GM12878 (cell line): ENCODE results near the gene PLK1. TPM values are rescaled to one million over a fixed set of nuclear protein-coding genes. Genes with fewer than 3 reads are reported as not detected.
A peak's percentile ranks its signal among the peaks of the same experiment; 100 is the strongest.

Source experiments
- BHLHE40 ChIP-seq, 2 experiments: fragments of 450-650 bp in 1 of 2; IDR thresholded peaks; 2 replicates each; pipeline ENCODE4 v1.6.1; 2011 to 2017; ENCODE audit warnings: low read depth in 2 of 2, borderline replicate concordance in 1 of 2, improper control_type of control experiment in 1 of 2, low read length in 1 of 2, mild to moderate bottlenecking in 1 of 2
- CBX5 ChIP-seq: sonication (generic); IDR thresholded peaks from 2 replicates; pipeline ENCODE4 v1.6.1; 2016; ENCODE audit warnings: low read depth, moderate library complexity, mild to moderate bottlenecking, inconsistent platforms
- CHD1 ChIP-seq: IDR thresholded peaks from 2 replicates; pipeline ENCODE4 v1.6.1; 2012; ENCODE audit warnings: low read depth, low read length, improper control_type of control experiment
- CHD2 ChIP-seq: IDR thresholded peaks from 2 replicates; pipeline ENCODE4 v1.6.1; 2011; ENCODE audit warnings: low read depth, low read length, improper control_type of control experiment, borderline replicate concordance
- E4F1 ChIP-seq: fragments of 450-650 bp; IDR thresholded peaks from 2 replicates; pipeline ENCODE4 v1.6.1; 2018; ENCODE audit warnings: borderline replicate concordance, mild to moderate bottlenecking; ENCODE audit not compliant: partially characterized antibody
- MTA2 ChIP-seq: fragments of 450-650 bp; IDR thresholded peaks from 2 replicates; pipeline ENCODE4 v1.6.1; 2016; ENCODE audit warnings: low read depth, mild to moderate bottlenecking, moderate library complexity
- MYB ChIP-seq: fragments of 150-350 bp; IDR thresholded peaks from 2 replicates; pipeline ENCODE4 v1.6.1; 2014; ENCODE audit warnings: mild to moderate bottlenecking, low read depth, low read length, borderline replicate concordance
- MYC ChIP-seq: IDR thresholded peaks from 2 replicates; pipeline ENCODE4 v1.6.1; 2011; ENCODE audit warnings: mild to moderate bottlenecking, low read length, moderate library complexity, inconsistent platforms; ENCODE audit not compliant: insufficient read depth, insufficient replicate concordance, insufficient read length, severe bottlenecking
- PAX5 ChIP-seq: IDR thresholded peaks from 2 replicates; pipeline ENCODE4 v1.6.1; 2011; ENCODE audit warnings: low read depth, low read length, borderline replicate concordance
- RAD21 ChIP-seq: IDR thresholded peaks from 2 replicates; pipeline ENCODE4 v1.6.1; 2011; ENCODE audit warnings: mild to moderate bottlenecking, low read depth, low read length, moderate library complexity; ENCODE audit not compliant: insufficient read depth
- RB1 ChIP-seq: fragments of 450-650 bp; formaldehyde crosslinking; IDR thresholded peaks from 2 replicates; pipeline ENCODE4 v1.6.1; 2017; ENCODE audit warnings: mild to moderate bottlenecking, borderline replicate concordance
- SKIL ChIP-seq: fragments of 450-650 bp; IDR thresholded peaks from 2 replicates; pipeline ENCODE4 v1.6.1; 2017; ENCODE audit warnings: mild to moderate bottlenecking, low read depth, inconsistent platforms; ENCODE audit not compliant: poor library complexity, severe bottlenecking
- TAF1 ChIP-seq: IDR thresholded peaks from 2 replicates; pipeline ENCODE4 v1.6.1; 2011; ENCODE audit warnings: mild to moderate bottlenecking, low read depth, low read length, borderline replicate concordance
- WRNIP1 ChIP-seq: IDR thresholded peaks from 2 replicates; pipeline ENCODE4 v1.6.1; 2011; ENCODE audit warnings: low read depth, low read length, improper control_type of control experiment, borderline replicate concordance
- ZNF207 ChIP-seq: fragments of 450-650 bp; IDR thresholded peaks from 2 replicates; pipeline ENCODE4 v1.6.1; 2014; ENCODE audit warnings: antibody characterized with exemption, mild to moderate bottlenecking, borderline replicate concordance
- ZNF274 ChIP-seq: IDR thresholded peaks from one replicate; pipeline ENCODE4 v1.8.0; 2011; ENCODE audit not compliant: insufficient read length, insufficient read depth
- polyA plus RNA-seq, 11 experiments: library from polyadenylated mRNA; depleted of rRNA in 4 of 11; unstranded in 6 of 11; stranded (reverse) in 5 of 11; fragments of >200 nt; fragmentation: Nextera tagmentation in 4 of 11; fragmentation: Illumina TruSeq in 1 of 11; extraction: Ambion mirVana in 4 of 11; extraction: Trizol in 1 of 11; gene quantifications; 1 replicate in 1 of 11; 2 replicates in 10 of 11; pipeline versions ENCODE4 v1.2.1 to v1.2.3, GENCODE V29; 2011 to 2016; ENCODE audit warnings: inconsistent platforms in 2 of 11, missing spikeins in 2 of 11, low read depth in 1 of 11
- total RNA-seq, 4 experiments: library from RNA; depleted of rRNA in 3 of 4; stranded (reverse); fragments of >200 nt in 3 of 4; fragmentation: Illumina TruSeq in 1 of 4; extraction: Trizol in 1 of 4; gene quantifications; 2 replicates each; pipeline versions ENCODE4 v1.2.1 to v1.2.3, GENCODE V29; 2013 to 2021
- TF ChIP-seq, protein P1 (sequence below): fragments of 450-650 bp; IDR thresholded peaks from 2 replicates; pipeline ENCODE4 v1.6.1; 2017; ENCODE audit warnings: mild to moderate bottlenecking, moderate library complexity
- TF ChIP-seq, protein P2 (sequence below): fragments of 450-650 bp; IDR thresholded peaks from 2 replicates; pipeline ENCODE4 v1.6.1; 2016; ENCODE audit warnings: mild to moderate bottlenecking

The PLK1 gene
- total and polyA plus RNA-seq, 10 of the 15 experiments (the other 5 are each of a cell fraction or from before 2014, with no cell fraction given): 11.3 to 191 (median 84.5) TPM

DNA sequence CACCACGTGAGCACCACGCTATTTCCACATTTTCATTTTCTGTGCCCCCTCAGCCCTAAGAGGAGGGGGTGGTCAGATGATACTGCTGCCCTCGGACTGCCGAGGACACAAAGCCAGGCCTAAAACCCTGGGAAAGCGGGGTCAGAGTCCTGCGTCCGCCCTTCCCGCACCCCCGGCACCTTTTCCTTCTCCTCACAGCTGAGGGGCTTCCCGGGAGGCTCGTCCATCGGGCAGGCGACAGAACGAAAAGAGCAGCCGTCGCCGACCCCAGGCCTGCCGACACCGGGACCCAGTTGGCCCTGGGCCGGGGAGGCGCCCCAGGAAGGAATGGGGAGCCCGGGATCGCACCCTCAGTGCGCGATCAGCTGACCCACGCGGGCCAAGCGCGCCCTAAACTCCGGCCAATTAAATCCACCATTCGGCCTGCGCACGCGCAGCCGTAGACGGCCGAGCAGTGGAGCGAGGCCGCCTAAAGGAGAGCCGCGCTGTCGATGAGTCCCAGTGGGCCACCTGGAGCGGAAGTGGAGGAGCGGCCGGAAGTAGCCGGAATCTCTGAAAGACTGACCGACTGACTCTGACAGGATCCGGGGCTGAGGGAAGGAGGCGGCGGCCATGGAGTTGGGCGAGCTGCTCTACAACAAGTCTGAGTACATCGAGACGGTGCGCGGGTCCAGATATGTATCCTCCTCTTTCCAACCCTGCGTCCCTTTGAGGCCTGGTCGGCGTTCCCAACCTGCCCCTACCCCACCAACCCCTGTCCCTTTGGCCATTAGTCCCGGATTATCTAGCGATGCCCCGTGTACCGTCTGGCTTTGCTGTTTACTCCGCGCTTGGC, 37.5 kb upstream of the PLK1 start, which contains the start of the genes DCTN5 and PALB2 (continued):
- TF ChIP-seq BHLHE40 (IDR thresholded peaks at IDR 0.05; ENCODE audit: borderline replicate concordance in 1 of 2, low read depth in 2 of 2, low read length in 1 of 2) (peak; percentile 89 to 92), CHD1 (0 out of 2 replicates have a peak, but pooled peaks have one; percentile 62), MYB (0 out of 2 replicates have a peak, but pooled peaks have one; percentile 30), RAD21 (no peak), ZNF207 (peak; percentile 98), CBX5 (no peak), ZNF274 (no peak), SKIL (no peak), WRNIP1 (no peak), TAF1 (peak; percentile 85), MYC (no peak), MTA2 (0 out of 2 replicates have a peak, but pooled peaks have one; percentile 23), RB1 (peak; percentile 96), PAX5 (peak; percentile 40; the same call in 1 of the 2 replicates), E4F1 (peak; percentile 71), CHD2 (peak; percentile 78)
- TF ChIP-seq, protein P1, sequence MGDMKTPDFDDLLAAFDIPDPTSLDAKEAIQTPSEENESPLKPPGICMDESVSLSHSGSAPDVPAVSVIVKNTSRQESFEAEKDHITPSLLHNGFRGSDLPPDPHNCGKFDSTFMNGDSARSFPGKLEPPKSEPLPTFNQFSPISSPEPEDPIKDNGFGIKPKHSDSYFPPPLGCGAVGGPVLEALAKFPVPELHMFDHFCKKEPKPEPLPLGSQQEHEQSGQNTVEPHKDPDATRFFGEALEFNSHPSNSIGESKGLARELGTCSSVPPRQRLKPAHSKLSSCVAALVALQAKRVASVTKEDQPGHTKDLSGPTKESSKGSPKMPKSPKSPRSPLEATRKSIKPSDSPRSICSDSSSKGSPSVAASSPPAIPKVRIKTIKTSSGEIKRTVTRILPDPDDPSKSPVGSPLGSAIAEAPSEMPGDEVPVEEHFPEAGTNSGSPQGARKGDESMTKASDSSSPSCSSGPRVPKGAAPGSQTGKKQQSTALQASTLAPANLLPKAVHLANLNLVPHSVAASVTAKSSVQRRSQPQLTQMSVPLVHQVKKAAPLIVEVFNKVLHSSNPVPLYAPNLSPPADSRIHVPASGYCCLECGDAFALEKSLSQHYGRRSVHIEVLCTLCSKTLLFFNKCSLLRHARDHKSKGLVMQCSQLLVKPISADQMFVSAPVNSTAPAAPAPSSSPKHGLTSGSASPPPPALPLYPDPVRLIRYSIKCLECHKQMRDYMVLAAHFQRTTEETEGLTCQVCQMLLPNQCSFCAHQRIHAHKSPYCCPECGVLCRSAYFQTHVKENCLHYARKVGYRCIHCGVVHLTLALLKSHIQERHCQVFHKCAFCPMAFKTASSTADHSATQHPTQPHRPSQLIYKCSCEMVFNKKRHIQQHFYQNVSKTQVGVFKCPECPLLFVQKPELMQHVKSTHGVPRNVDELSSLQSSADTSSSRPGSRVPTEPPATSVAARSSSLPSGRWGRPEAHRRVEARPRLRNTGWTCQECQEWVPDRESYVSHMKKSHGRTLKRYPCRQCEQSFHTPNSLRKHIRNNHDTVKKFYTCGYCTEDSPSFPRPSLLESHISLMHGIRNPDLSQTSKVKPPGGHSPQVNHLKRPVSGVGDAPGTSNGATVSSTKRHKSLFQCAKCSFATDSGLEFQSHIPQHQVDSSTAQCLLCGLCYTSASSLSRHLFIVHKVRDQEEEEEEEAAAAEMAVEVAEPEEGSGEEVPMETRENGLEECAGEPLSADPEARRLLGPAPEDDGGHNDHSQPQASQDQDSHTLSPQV: no peak
- TF ChIP-seq, protein P2, sequence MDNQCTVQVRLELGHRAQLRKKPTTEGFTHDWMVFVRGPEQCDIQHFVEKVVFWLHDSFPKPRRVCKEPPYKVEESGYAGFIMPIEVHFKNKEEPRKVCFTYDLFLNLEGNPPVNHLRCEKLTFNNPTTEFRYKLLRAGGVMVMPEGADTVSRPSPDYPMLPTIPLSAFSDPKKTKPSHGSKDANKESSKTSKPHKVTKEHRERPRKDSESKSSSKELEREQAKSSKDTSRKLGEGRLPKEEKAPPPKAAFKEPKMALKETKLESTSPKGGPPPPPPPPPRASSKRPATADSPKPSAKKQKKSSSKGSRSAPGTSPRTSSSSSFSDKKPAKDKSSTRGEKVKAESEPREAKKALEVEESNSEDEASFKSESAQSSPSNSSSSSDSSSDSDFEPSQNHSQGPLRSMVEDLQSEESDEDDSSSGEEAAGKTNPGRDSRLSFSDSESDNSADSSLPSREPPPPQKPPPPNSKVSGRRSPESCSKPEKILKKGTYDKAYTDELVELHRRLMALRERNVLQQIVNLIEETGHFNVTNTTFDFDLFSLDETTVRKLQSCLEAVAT: peak; percentile 100
